ENCODE results near the gene APOBEC3A.

DNA sequence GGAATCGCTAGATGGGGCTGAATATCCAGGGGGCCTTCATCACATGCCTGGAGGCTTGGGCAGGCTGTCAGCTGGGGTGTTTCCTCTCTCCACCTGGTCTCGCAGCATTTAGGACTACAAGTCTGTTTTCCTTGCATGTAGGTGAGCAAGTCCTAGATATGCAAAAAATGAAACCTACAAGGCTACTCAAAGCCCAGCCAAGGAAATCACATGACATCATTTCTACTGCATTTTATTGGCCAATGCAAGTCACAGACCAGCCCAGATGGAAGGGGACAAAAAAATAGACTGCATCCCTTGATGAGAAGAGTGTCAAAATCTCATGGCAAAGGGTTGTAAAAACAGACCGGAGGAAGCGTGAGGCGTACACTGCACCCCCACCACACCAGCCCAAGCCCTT lies 15.1 kb downstream of the APOBEC3A start:
- TF ChIP-seq, protein P1, sequence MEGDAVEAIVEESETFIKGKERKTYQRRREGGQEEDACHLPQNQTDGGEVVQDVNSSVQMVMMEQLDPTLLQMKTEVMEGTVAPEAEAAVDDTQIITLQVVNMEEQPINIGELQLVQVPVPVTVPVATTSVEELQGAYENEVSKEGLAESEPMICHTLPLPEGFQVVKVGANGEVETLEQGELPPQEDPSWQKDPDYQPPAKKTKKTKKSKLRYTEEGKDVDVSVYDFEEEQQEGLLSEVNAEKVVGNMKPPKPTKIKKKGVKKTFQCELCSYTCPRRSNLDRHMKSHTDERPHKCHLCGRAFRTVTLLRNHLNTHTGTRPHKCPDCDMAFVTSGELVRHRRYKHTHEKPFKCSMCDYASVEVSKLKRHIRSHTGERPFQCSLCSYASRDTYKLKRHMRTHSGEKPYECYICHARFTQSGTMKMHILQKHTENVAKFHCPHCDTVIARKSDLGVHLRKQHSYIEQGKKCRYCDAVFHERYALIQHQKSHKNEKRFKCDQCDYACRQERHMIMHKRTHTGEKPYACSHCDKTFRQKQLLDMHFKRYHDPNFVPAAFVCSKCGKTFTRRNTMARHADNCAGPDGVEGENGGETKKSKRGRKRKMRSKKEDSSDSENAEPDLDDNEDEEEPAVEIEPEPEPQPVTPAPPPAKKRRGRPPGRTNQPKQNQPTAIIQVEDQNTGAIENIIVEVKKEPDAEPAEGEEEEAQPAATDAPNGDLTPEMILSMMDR (IDR thresholded peaks at IDR 0.05; ENCODE audit: poor library complexity) = no peak
- TF ChIP-seq EZH2 (IDR thresholded peaks at IDR 0.05; ENCODE audit: borderline replicate concordance) = no peak

Measured in hepatocyte (in vitro differentiated cells).